ENCODE measurements around the gene DLG5. TPM values are rescaled to one million over a fixed set of nuclear protein-coding genes. Genes with fewer than 3 reads are reported as not detected.

The DLG5 gene
- total and polyA plus RNA-seq, 7 donors, result 6.0 to 78.1 (median 41.0) TPM

- no peak for DNase-seq
- Histone ChIP-seq H3K27ac (peak overlapping the region in 1 of 4 donors; percentile 3), H3K4me3 (no peak overlapping the region), H3K4me1 (no peaks in the 10 kb centered on the region), H3K9me3 (no peaks in the 10 kb centered on the region), H3K36me3 (peaks cover 40 to 100% (median 50%) of the 10 kb centered on the region in 4 donors), H3K27me3 (no peaks in the 10 kb centered on the region)
- intact Hi-C loops (cut with DNase I), result no loop called here
- TF ChIP-seq POLR2AphosphoS5 (IDR thresholded peaks at IDR 0.05) (no peak), POLR2A (IDR thresholded peaks at IDR 0.05) (no peak), EP300 (IDR thresholded peaks at IDR 0.05) (no peak), CTCF (IDR thresholded peaks at IDR 0.05) (no peak)
- 79 to 81% methylated on average over 14 of the region's 14 CpGs for WGBS, 2 donors
Observed at GRCh38 chr10:77801474-77802161, 124.9 kb downstream of the DLG5 start.

- WGBS, 2 donors, result 89 to 96% methylated on average over 5 of the region's 5 CpGs
- no peaks in the 10 kb centered on the region for H3K27me3 ChIP-seq
- H3K36me3 ChIP-seq, result peaks cover 40 to 100% (median 50%) of the 10 kb centered on the region in 4 donors
- no peaks in the 10 kb centered on the region for H3K9me3 ChIP-seq
- no peak overlapping the region for H3K27ac ChIP-seq
- H3K4me1 ChIP-seq, result no peaks in the 10 kb centered on the region
- H3K4me3 ChIP-seq, result no peak overlapping the region
- peak; percentile 34 for DNase-seq
- intact Hi-C loops (cut with DNase I), result no loop called here
- TF ChIP-seq POLR2AphosphoS5 (IDR thresholded peaks at IDR 0.05), result no peak
- TF ChIP-seq CTCF (IDR thresholded peaks at IDR 0.05), result no peak
- no peak for TF ChIP-seq EP300 (IDR thresholded peaks at IDR 0.05)
- TF ChIP-seq POLR2A (IDR thresholded peaks at IDR 0.05), result no peak
Observed at GRCh38 chr10:77800738-77801266, 125.8 kb downstream of the DLG5 start.

- WGBS, 2 donors, result 93 to 96% methylated on average over 13 of the region's 13 CpGs
- intact Hi-C loops (cut with DNase I), result no loop called here
- TF ChIP-seq POLR2A (IDR thresholded peaks at IDR 0.05) (no peak), CTCF (IDR thresholded peaks at IDR 0.05) (no peak), POLR2AphosphoS5 (IDR thresholded peaks at IDR 0.05) (no peak), EP300 (IDR thresholded peaks at IDR 0.05) (no peak)
- Histone ChIP-seq H3K4me1 (no peaks in the 10 kb centered on the region), H3K27me3 (no peaks in the 10 kb centered on the region), H3K9me3 (no peaks in the 10 kb centered on the region), H3K27ac (no peak overlapping the region), H3K4me3 (no peak overlapping the region), H3K36me3 (peaks cover 40 to 100% (median 50%) of the 10 kb centered on the region in 4 donors)
- no peak for DNase-seq
Observed at GRCh38 chr10:77800320-77800719, 126.2 kb downstream of the DLG5 start.

GRCh38 chr10:77799352-77799751 lies 127.2 kb downstream of the DLG5 start:
- intact Hi-C loops (cut with DNase I), result no loop called here
- Histone ChIP-seq H3K27me3 (no peaks in the 10 kb centered on the region), H3K4me3 (no peak overlapping the region), H3K4me1 (no peaks in the 10 kb centered on the region), H3K36me3 (peaks cover 44 to 100% (median 52%) of the 10 kb centered on the region in 4 donors), H3K9me3 (no peaks in the 10 kb centered on the region), H3K27ac (no peak overlapping the region)
- no peak for DNase-seq
- no peak for TF ChIP-seq POLR2AphosphoS5 (IDR thresholded peaks at IDR 0.05)
- TF ChIP-seq EP300 (IDR thresholded peaks at IDR 0.05), result no peak
- no peak for TF ChIP-seq POLR2A (IDR thresholded peaks at IDR 0.05)
- TF ChIP-seq CTCF (IDR thresholded peaks at IDR 0.05), result no peak
- 91 to 93% methylated on average over 5 of the region's 5 CpGs for WGBS, 2 donors
